WTC11 (cell line): ENCODE measurements around the gene NUDT8. TPM values are rescaled to one million over a fixed set of nuclear protein-coding genes. Genes with fewer than 3 reads are reported as not detected.

ENCODE experiments used
- ATAC-seq: fragments of 200-7000 bp; cut with Tn5 transposase; 2 replicates; pipeline ENCODE4 v1.10.0; 2021; ENCODE audit warnings: mild to moderate bottlenecking, moderate library complexity
- CTCF ChIA-PET: fragments of 300-600 bp; sonication (Branson Sonifier 250); formaldehyde crosslinking; loops from one replicate; lab custom pipeline; 2021; ENCODE audit warnings: antibody characterized with exemption; lab: Charles Lee
- POLR2A ChIA-PET: fragments of 350-600 bp; sonication (Branson Sonifier 250); formaldehyde crosslinking; loops from one replicate; lab custom pipeline; 2021; ENCODE audit warnings: antibody characterized with exemption; lab: Charles Lee
- DNase-seq: peaks from one replicate; pipeline ENCODE4 v3.0.0; 2021; ENCODE audit warnings: low spot score
- H3K27ac Mint-ChIP-seq: 2 replicates; pipeline ENCODE4 v1.8.0; 2021; ENCODE audit warnings: mixed read lengths
- H3K27me3 Mint-ChIP-seq: 2 replicates; pipeline ENCODE4 v1.8.0; 2021; ENCODE audit warnings: low read depth, mild to moderate bottlenecking, moderate library complexity, mixed read lengths
- H3K36me3 Mint-ChIP-seq: 2 replicates; pipeline ENCODE4 v1.8.0; 2021; ENCODE audit warnings: mixed read lengths
- H3K4me1 Mint-ChIP-seq: 2 replicates; pipeline ENCODE4 v1.8.0; 2022; ENCODE audit warnings: mixed read lengths
- H3K4me3 Mint-ChIP-seq: 2 replicates; pipeline ENCODE4 v1.8.0; 2021; ENCODE audit warnings: mild to moderate bottlenecking, moderate library complexity, mixed read lengths
- H3K9me3 Mint-ChIP-seq: 2 replicates; pipeline ENCODE4 v1.8.0; 2021; ENCODE audit warnings: mixed read lengths
- CBFB ChIP-seq: sonication (generic); formaldehyde crosslinking; IDR thresholded peaks from 2 replicates; pipeline ENCODE4 v1.8.1; 2022; ENCODE audit warnings: mild to moderate bottlenecking, low read depth, missing genetic modification reagents
- CREB1 ChIP-seq: sonication (generic); formaldehyde crosslinking; IDR thresholded peaks from 2 replicates; pipeline ENCODE4 v1.8.0; 2023; ENCODE audit warnings: mild to moderate bottlenecking, missing genetic modification reagents
- ELF4 ChIP-seq: sonication (generic); formaldehyde crosslinking; IDR thresholded peaks from 2 replicates; pipeline ENCODE4 v1.8.1; 2022; ENCODE audit warnings: low read depth, mild to moderate bottlenecking, moderate library complexity, missing genetic modification reagents
- ERG ChIP-seq: fragments of 250-450 bp; sonication (Bioruptor Pico); IDR thresholded peaks from 2 replicates; pipeline ENCODE4 v1.8.0; 2021; ENCODE audit warnings: mild to moderate bottlenecking
- NFATC4 ChIP-seq: fragments of 250-450 bp; sonication (Bioruptor Pico); IDR thresholded peaks from 2 replicates; pipeline ENCODE4 v1.9.0; 2021; ENCODE audit warnings: mild to moderate bottlenecking
- PRRX2 ChIP-seq: fragments of 250-450 bp; sonication (Bioruptor Pico); IDR thresholded peaks from 2 replicates; pipeline ENCODE4 v1.8.0; 2021; ENCODE audit warnings: mild to moderate bottlenecking
- SMAD4 ChIP-seq: sonication (generic); formaldehyde crosslinking; IDR thresholded peaks from 2 replicates; pipeline ENCODE4 v1.8.0; 2022; ENCODE audit warnings: mild to moderate bottlenecking, missing genetic modification reagents
- SP1 ChIP-seq: sonication (generic); formaldehyde crosslinking; conservative IDR thresholded peaks from 2 replicates; pipeline ENCODE4 v1.8.1; 2022; ENCODE audit warnings: missing genetic modification reagents
- ZNF138 ChIP-seq: sonication (generic); formaldehyde crosslinking; conservative IDR thresholded peaks from 2 replicates; pipeline ENCODE4 v1.8.1; 2022; ENCODE audit warnings: mild to moderate bottlenecking, moderate library complexity, missing genetic modification reagents
- ZNF219 ChIP-seq: sonication (generic); formaldehyde crosslinking; IDR thresholded peaks from 2 replicates; pipeline ENCODE4 v1.8.0; 2023; ENCODE audit warnings: missing genetic modification reagents, mild to moderate bottlenecking, borderline replicate concordance
- ZNF423 ChIP-seq: fragments of 250-450 bp; sonication (Bioruptor Pico); IDR thresholded peaks from 2 replicates; pipeline ENCODE4 v2.1.2; 2022; ENCODE audit warnings: mild to moderate bottlenecking, moderate library complexity
- total RNA-seq: library from RNA; stranded (reverse); gene quantifications from 3 replicates; pipeline ENCODE4 v1.2.3, GENCODE V29; 2021
- TF ChIP-seq, protein P1 (sequence below): sonication (generic); formaldehyde crosslinking; IDR thresholded peaks from 2 replicates; pipeline ENCODE4 v1.8.0; 2022; ENCODE audit warnings: mild to moderate bottlenecking, missing genetic modification reagents
- TF ChIP-seq, protein P2 (sequence below): fragments of 250-450 bp; sonication (Bioruptor Pico); IDR thresholded peaks from 2 replicates; pipeline ENCODE4 v1.9.0; 2021; ENCODE audit warnings: mild to moderate bottlenecking
- TF ChIP-seq, protein P3 (sequence below): sonication (generic); formaldehyde crosslinking; IDR thresholded peaks from 2 replicates; pipeline ENCODE4 v1.8.1; 2022; ENCODE audit warnings: low read depth, mild to moderate bottlenecking, moderate library complexity, missing genetic modification reagents, borderline replicate concordance

The NUDT8 gene
- total RNA-seq, 1 experiment from 2014 or later: 8.3 TPM

- TF ChIP-seq ZNF138 (CRISPR knock-in tag): no peak
- no peak for TF ChIP-seq ZNF219 (CRISPR knock-in tag)
- no peak for TF ChIP-seq CREB1 (CRISPR knock-in tag)
- TF ChIP-seq, protein P1, sequence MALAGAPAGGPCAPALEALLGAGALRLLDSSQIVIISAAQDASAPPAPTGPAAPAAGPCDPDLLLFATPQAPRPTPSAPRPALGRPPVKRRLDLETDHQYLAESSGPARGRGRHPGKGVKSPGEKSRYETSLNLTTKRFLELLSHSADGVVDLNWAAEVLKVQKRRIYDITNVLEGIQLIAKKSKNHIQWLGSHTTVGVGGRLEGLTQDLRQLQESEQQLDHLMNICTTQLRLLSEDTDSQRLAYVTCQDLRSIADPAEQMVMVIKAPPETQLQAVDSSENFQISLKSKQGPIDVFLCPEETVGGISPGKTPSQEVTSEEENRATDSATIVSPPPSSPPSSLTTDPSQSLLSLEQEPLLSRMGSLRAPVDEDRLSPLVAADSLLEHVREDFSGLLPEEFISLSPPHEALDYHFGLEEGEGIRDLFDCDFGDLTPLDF (CRISPR knock-in tag): no peak
Observed at GRCh38 chr11:67596753-67597300, 32.9 kb downstream of the NUDT8 start (continued).

- DNase-seq (no peak), ATAC-seq (no peak)
- no peak for TF ChIP-seq ELF4 (CRISPR knock-in tag)
- TF ChIP-seq ERG (CRISPR knock-in tag): no peak
- TF ChIP-seq NFATC4 (CRISPR knock-in tag): no peak
- TF ChIP-seq SP1 (CRISPR knock-in tag): no peak
- TF ChIP-seq ZNF423 (CRISPR knock-in tag): no peak
- TF ChIP-seq, protein P2, sequence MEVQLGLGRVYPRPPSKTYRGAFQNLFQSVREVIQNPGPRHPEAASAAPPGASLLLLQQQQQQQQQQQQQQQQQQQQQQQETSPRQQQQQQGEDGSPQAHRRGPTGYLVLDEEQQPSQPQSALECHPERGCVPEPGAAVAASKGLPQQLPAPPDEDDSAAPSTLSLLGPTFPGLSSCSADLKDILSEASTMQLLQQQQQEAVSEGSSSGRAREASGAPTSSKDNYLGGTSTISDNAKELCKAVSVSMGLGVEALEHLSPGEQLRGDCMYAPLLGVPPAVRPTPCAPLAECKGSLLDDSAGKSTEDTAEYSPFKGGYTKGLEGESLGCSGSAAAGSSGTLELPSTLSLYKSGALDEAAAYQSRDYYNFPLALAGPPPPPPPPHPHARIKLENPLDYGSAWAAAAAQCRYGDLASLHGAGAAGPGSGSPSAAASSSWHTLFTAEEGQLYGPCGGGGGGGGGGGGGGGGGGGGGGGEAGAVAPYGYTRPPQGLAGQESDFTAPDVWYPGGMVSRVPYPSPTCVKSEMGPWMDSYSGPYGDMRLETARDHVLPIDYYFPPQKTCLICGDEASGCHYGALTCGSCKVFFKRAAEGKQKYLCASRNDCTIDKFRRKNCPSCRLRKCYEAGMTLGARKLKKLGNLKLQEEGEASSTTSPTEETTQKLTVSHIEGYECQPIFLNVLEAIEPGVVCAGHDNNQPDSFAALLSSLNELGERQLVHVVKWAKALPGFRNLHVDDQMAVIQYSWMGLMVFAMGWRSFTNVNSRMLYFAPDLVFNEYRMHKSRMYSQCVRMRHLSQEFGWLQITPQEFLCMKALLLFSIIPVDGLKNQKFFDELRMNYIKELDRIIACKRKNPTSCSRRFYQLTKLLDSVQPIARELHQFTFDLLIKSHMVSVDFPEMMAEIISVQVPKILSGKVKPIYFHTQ (CRISPR knock-in tag): no peak
- TF ChIP-seq, protein P3, sequence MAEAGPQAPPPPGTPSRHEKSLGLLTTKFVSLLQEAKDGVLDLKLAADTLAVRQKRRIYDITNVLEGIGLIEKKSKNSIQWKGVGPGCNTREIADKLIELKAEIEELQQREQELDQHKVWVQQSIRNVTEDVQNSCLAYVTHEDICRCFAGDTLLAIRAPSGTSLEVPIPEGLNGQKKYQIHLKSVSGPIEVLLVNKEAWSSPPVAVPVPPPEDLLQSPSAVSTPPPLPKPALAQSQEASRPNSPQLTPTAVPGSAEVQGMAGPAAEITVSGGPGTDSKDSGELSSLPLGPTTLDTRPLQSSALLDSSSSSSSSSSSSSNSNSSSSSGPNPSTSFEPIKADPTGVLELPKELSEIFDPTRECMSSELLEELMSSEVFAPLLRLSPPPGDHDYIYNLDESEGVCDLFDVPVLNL: no peak
- no peak for TF ChIP-seq SMAD4
- no peak for TF ChIP-seq CBFB
- ChIA-PET POLR2A (interaction anchor here (0.7 kb wide), 1 partner anchor 118 kb away, joined by 4 read pairs; no protein-coding TSS in a partner anchor), CTCF (no interaction called here)
- Mint-ChIP-seq H3K27me3 (peaks cover 5% of the 10 kb centered on the region), H3K27ac (no peak overlapping the region), H3K36me3 (peaks cover 13% of the 10 kb centered on the region), H3K4me1 (peaks cover 14% of the 10 kb centered on the region), H3K4me3 (no peak overlapping the region), H3K9me3 (peaks cover 19% of the 10 kb centered on the region)
Observed at GRCh38 chr11:67594480-67594879, 35.3 kb downstream of the NUDT8 start.

GRCh38 chr11:67593565-67593905 lies 36.2 kb downstream of the NUDT8 start:
- peaks cover 17% of the 10 kb centered on the region for H3K9me3 Mint-ChIP-seq
- POLR2A ChIA-PET: no interaction called here
- H3K27me3 Mint-ChIP-seq: peaks cover 5% of the 10 kb centered on the region
- no peak overlapping the region for H3K27ac Mint-ChIP-seq
- ATAC-seq: no peak; the same call in 1 of the 2 replicates
- CTCF ChIA-PET: interaction anchor here (0.8 to 2.5 kb wide), 4 partner anchors 9 to 21 kb away, joined by 3 to 14 read pairs (median 4); partner anchors contain the start of gene GSTP1
- H3K4me1 Mint-ChIP-seq: peaks cover 14% of the 10 kb centered on the region
- TF ChIP-seq PRRX2 (CRISPR knock-in tag) (no peak), ZNF219 (CRISPR knock-in tag) (no peak)
- H3K36me3 Mint-ChIP-seq: peaks cover 13% of the 10 kb centered on the region
- no peak overlapping the region for H3K4me3 Mint-ChIP-seq
- DNase-seq: no peak
